GM21717 (cell line): ENCODE results near the gene GNB1.
"Not testable (repeated sequence)": the region's sequence is repeated elsewhere in the genome, so short reads cannot be mapped to it uniquely, and the experiment has no call there.

Experiments
- ATAC-seq: cut with Tn5 transposase; IDR thresholded peaks from one replicate; pipeline ENCODE4 v1.9.1; 2021; ENCODE audit warnings: mild to moderate bottlenecking, moderate library complexity; ENCODE audit not compliant: unreplicated experiment

Gene GNB1

GRCh38 chr1:1752190-1752589, 138.7 kb downstream of the GNB1 start:
- no peak for ATAC-seq

GRCh38 chr1:1749941-1750340, 140.9 kb downstream of the GNB1 start:
- ATAC-seq, result not testable (repeated sequence)

GRCh38 chr1:1748686-1749321, 142.1 kb downstream of the GNB1 start:
- ATAC-seq, result no peak

- peak; percentile 77 for ATAC-seq
Measured at GRCh38 chr1:1746566-1746909, 144.3 kb downstream of the GNB1 start.

GRCh38 chr1:1745651-1746565, 145.0 kb downstream of the GNB1 start:
- peak; percentile 57 for ATAC-seq

- not testable (repeated sequence) for ATAC-seq
Measured at GRCh38 chr1:1742529-1742928, 148.4 kb downstream of the GNB1 start.

GRCh38 chr1:1741013-1741412, 149.9 kb downstream of the GNB1 start:
- not testable (repeated sequence) for ATAC-seq

- not testable (repeated sequence) for ATAC-seq
Measured at GRCh38 chr1:1738799-1739337, 152.0 kb downstream of the GNB1 start.

- not testable (repeated sequence) for ATAC-seq
Measured at GRCh38 chr1:1737675-1738590, 153.0 kb downstream of the GNB1 start.
